Endothelial cell (in vitro differentiated cells): ENCODE results near the gene ROBO2. TPM values are rescaled to one million over a fixed set of nuclear protein-coding genes. Genes with fewer than 3 reads are reported as not detected.

Source experiments
- DNase-seq: peaks from one replicate; pipeline ENCODE4 v3.0.0; 2021; ENCODE audit warnings: low spot score
- H3K27ac Mint-ChIP-seq: one replicate; pipeline ENCODE4 v1.8.0; 2021; ENCODE audit warnings: mixed read lengths, inconsistent platforms; ENCODE audit not compliant: unreplicated experiment
- H3K27me3 Mint-ChIP-seq: one replicate; pipeline ENCODE4 v1.8.0; 2021; ENCODE audit warnings: mild to moderate bottlenecking, moderate library complexity, mixed read lengths, inconsistent platforms; ENCODE audit not compliant: unreplicated experiment
- H3K36me3 Mint-ChIP-seq: one replicate; pipeline ENCODE4 v1.8.0; 2021; ENCODE audit warnings: mild to moderate bottlenecking, low read depth, mixed read lengths, inconsistent platforms; ENCODE audit not compliant: unreplicated experiment
- H3K4me1 Mint-ChIP-seq: one replicate; pipeline ENCODE4 v1.8.0; 2021; ENCODE audit warnings: mild to moderate bottlenecking, mixed read lengths, inconsistent platforms; ENCODE audit not compliant: unreplicated experiment
- H3K4me3 Mint-ChIP-seq: one replicate; pipeline ENCODE4 v1.8.0; 2021; ENCODE audit warnings: mild to moderate bottlenecking, mixed read lengths, inconsistent platforms; ENCODE audit not compliant: unreplicated experiment
- H3K9me3 Mint-ChIP-seq: one replicate; pipeline ENCODE4 v1.8.0; 2021; ENCODE audit warnings: mixed read lengths, inconsistent platforms; ENCODE audit not compliant: unreplicated experiment
- total RNA-seq: library from RNA; stranded (reverse); fragmentation: NEBNext Ultra II Directional; extraction: Animal tissue kit (Norgen Biotek cat#: 25700); gene quantifications from one replicate; pipeline ENCODE4 v1.2.1, GENCODE V29; 2021; ENCODE audit not compliant: unreplicated experiment
- TF ChIP-seq, protein P1 (sequence below): fragments of 200-600 bp; sonication (generic); IDR thresholded peaks from one replicate; pipeline ENCODE4 v1.5.0; 2021; ENCODE audit warnings: antibody characterized with exemption; ENCODE audit not compliant: unreplicated experiment

The ROBO2 gene
- total RNA-seq, 1 donor from 2014 or later, result 2.5 TPM

DNA sequence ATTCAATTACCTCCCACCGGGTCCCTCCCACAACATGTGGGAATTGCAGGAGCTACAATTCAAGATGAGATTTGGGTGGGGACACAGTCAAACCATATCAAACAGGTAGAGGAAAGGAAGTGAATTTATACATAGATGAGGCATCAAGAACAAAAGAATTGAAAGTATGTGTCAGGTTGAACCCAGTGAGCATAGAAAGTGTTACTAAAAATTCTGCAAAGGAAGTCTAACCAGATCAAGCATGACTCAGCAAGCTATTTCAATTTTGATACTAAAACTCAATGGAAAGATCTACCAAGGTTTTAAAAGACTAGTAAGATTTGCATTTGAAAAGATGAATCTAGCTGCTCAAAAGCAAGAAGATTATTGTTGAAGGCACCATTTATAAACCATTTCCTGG, 323.0 kb downstream of the ROBO2 start:
- Mint-ChIP-seq H3K4me3 (no peak overlapping the region), H3K36me3 (no peaks in the 10 kb centered on the region)
- no peak for DNase-seq

DNA sequence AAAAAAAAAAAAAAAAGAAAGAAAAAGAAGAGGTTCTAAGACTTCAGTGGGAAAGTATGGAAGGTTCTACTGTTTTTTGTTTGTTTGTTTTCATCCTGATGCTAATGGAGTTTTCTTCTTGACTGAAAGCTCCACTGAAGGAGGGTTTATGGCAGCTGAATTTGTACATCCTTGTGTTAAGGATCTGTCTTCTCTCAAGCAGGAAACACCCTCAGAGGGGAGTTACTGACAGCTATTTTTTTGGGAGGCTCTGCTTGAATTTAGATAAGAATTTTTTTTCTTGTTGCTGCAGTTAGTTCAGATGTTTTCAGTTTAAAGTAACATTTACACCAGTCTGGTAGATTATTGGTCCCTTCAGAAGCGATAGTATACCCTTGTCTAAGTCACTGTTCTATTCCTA, 325.3 kb downstream of the ROBO2 start:
- Mint-ChIP-seq H3K27ac (no peak overlapping the region), H3K4me3 (no peak overlapping the region), H3K4me1 (no peaks in the 10 kb centered on the region), H3K9me3 (no peaks in the 10 kb centered on the region), H3K36me3 (no peaks in the 10 kb centered on the region), H3K27me3 (no peaks in the 10 kb centered on the region)
- TF ChIP-seq, protein P1, sequence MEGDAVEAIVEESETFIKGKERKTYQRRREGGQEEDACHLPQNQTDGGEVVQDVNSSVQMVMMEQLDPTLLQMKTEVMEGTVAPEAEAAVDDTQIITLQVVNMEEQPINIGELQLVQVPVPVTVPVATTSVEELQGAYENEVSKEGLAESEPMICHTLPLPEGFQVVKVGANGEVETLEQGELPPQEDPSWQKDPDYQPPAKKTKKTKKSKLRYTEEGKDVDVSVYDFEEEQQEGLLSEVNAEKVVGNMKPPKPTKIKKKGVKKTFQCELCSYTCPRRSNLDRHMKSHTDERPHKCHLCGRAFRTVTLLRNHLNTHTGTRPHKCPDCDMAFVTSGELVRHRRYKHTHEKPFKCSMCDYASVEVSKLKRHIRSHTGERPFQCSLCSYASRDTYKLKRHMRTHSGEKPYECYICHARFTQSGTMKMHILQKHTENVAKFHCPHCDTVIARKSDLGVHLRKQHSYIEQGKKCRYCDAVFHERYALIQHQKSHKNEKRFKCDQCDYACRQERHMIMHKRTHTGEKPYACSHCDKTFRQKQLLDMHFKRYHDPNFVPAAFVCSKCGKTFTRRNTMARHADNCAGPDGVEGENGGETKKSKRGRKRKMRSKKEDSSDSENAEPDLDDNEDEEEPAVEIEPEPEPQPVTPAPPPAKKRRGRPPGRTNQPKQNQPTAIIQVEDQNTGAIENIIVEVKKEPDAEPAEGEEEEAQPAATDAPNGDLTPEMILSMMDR, result no peak
- no peak for DNase-seq

More for the DNA sequence above, 323.0 kb downstream of the ROBO2 start:
- TF ChIP-seq, protein P1, result no peak
- Mint-ChIP-seq H3K9me3 (no peaks in the 10 kb centered on the region), H3K27me3 (no peaks in the 10 kb centered on the region), H3K4me1 (peaks cover 5% of the 10 kb centered on the region), H3K27ac (no peak overlapping the region)

GRCh38 chr3:77370413-77370812, 330.5 kb downstream of the ROBO2 start:
- no peaks in the 10 kb centered on the region for H3K27me3 Mint-ChIP-seq
- no peaks in the 10 kb centered on the region for H3K4me1 Mint-ChIP-seq
- no peaks in the 10 kb centered on the region for H3K9me3 Mint-ChIP-seq
- no peak overlapping the region for H3K4me3 Mint-ChIP-seq
- TF ChIP-seq, protein P1, result no peak
- no peak for DNase-seq
- no peak overlapping the region for H3K27ac Mint-ChIP-seq
- no peaks in the 10 kb centered on the region for H3K36me3 Mint-ChIP-seq

DNA sequence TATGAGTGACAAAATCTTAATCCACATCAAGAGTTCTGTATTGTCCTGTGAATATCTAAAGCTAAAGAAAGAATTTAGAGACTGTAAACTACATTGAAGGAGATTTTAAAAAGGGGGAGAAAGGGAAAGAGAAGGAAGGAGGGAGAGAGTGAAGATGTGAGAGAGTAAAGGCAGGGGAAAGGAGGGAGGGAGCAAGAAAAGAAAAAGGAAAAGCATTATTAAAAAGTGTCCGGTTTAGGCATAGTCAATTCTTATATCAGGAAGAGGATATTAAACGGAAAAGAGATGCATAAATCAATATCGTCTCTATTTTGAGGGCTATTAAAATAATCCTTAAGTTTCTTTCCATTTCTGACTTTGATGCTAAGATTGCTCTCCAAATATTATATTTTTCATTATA, 332.1 kb downstream of the ROBO2 start:
- TF ChIP-seq, protein P1, result no peak
- no peaks in the 10 kb centered on the region for H3K27me3 Mint-ChIP-seq
- no peaks in the 10 kb centered on the region for H3K36me3 Mint-ChIP-seq
- H3K4me3 Mint-ChIP-seq, result no peak overlapping the region
- no peak overlapping the region for H3K27ac Mint-ChIP-seq
- H3K4me1 Mint-ChIP-seq, result no peaks in the 10 kb centered on the region
- H3K9me3 Mint-ChIP-seq, result no peaks in the 10 kb centered on the region
- DNase-seq, result no peak

DNA sequence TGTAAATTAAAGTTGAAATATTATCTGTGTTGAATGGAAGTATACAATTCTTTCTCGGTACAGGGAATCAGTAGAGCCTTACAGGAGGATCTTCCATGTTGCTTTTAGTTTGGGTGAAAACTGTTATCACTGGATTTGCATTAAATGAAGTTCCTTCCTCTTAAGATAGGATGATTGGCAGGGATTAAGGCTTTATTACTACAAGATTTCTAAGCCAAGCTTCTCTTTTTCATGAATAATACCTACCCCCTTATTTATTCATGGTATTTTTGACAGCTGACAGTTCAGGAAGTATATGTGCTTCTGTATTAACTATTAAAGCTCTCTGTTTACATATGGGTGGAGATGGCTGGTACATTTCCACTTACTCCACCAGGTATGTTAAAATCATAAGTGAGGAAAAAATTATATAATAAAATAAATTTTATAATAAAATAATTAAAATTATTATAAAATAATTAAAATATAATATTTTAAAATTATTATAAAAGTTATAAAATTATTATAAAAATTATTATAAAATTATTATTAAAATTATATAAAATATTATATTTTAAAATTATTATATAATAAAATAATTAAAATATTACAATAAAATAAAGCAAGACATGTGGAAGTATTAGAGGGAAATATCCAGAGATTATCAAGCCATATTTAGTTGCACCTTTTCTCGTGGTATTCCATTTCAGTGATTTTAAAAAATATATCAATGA, 332.9 kb downstream of the ROBO2 start:
- TF ChIP-seq, protein P1, result no peak
- Mint-ChIP-seq H3K4me3 (no peak overlapping the region), H3K27me3 (no peaks in the 10 kb centered on the region), H3K27ac (no peak overlapping the region), H3K9me3 (no peaks in the 10 kb centered on the region), H3K4me1 (no peaks in the 10 kb centered on the region), H3K36me3 (no peaks in the 10 kb centered on the region)
- no peak for DNase-seq
